HepG2 (cell line): ENCODE measurements around the gene L2HGDH. TPM values are rescaled to one million over a fixed set of nuclear protein-coding genes. Genes with fewer than 3 reads are reported as not detected.
A peak's percentile ranks its signal among the peaks of the same experiment; 100 is the strongest.

Experiments
- E2F1 ChIP-seq: sonication (generic); formaldehyde crosslinking; IDR thresholded peaks from 2 replicates; pipeline ENCODE4 v1.5.0; 2020; ENCODE audit warnings: missing genetic modification reagents
- GATAD2A ChIP-seq: IDR thresholded peaks from 2 replicates; pipeline ENCODE4 v1.6.1; 2016
- IKZF1 ChIP-seq: fragments of 450-650 bp; IDR thresholded peaks from 2 replicates; pipeline ENCODE4 v1.7.1; 2016
- LCORL ChIP-seq, 2 experiments: fragments of 450-650 bp in 1 of 2; sonication (generic) in 1 of 2; formaldehyde crosslinking in 1 of 2; IDR thresholded peaks; 2 replicates each; pipeline versions ENCODE4 v1.5.0 to v1.6.1; 2017 to 2020; ENCODE audit warnings: antibody characterized with exemption in 1 of 2, missing genetic modification reagents in 1 of 2
- LRRFIP1 ChIP-seq: sonication (generic); formaldehyde crosslinking; conservative IDR thresholded peaks from 2 replicates; pipeline ENCODE4 v1.4.0; 2020; ENCODE audit warnings: missing genetic modification reagents
- MED1 ChIP-seq: sonication (generic); formaldehyde crosslinking; IDR thresholded peaks from 2 replicates; pipeline ENCODE4 v1.4.0; 2020; ENCODE audit warnings: missing genetic modification reagents
- MNT ChIP-seq: fragments of 450-650 bp; IDR thresholded peaks from 2 replicates; pipeline ENCODE4 v1.6.1; 2016
- MXI1 ChIP-seq: IDR thresholded peaks from 3 replicates; pipeline ENCODE4 v1.6.1; 2012; ENCODE audit warnings: low read depth, low read length, inconsistent platforms, borderline replicate concordance
- NFIC ChIP-seq: IDR thresholded peaks from 2 replicates; pipeline ENCODE4 v1.6.1; 2012; ENCODE audit warnings: mild to moderate bottlenecking, low read length, inconsistent platforms
- NR2C2 ChIP-seq: sonication (generic); formaldehyde crosslinking; IDR thresholded peaks from 2 replicates; pipeline ENCODE4 v1.4.0; 2020; ENCODE audit warnings: missing genetic modification reagents, mild to moderate bottlenecking, moderate library complexity, borderline replicate concordance
- NR2F6 ChIP-seq, 2 experiments: IDR thresholded peaks; 2 replicates each; pipeline ENCODE4 v1.6.1; 2016; ENCODE audit warnings: antibody characterized with exemption in 1 of 2, mild to moderate bottlenecking in 1 of 2
- TGIF2 ChIP-seq: IDR thresholded peaks from 2 replicates; pipeline ENCODE4 v1.6.1; 2016; ENCODE audit warnings: control low read depth, missing compliant biosample characterization
- XRCC5 ChIP-seq: fragments of 200-400 bp; formaldehyde crosslinking; optimal IDR thresholded peaks from 2 replicates; pipeline ENCODE3; 2017; ENCODE audit warnings: mild to moderate bottlenecking, low read length
- ZBTB25 ChIP-seq: IDR thresholded peaks from 2 replicates; pipeline ENCODE4 v1.6.1; 2018; ENCODE audit warnings: missing genetic modification reagents
- ZMYM2 ChIP-seq: sonication (generic); formaldehyde crosslinking; IDR thresholded peaks from 2 replicates; pipeline ENCODE4 v1.8.0; 2022; ENCODE audit warnings: mild to moderate bottlenecking, missing genetic modification reagents
- ZMYM4 ChIP-seq: sonication (generic); formaldehyde crosslinking; IDR thresholded peaks from 2 replicates; pipeline ENCODE4 v1.8.1; 2023; ENCODE audit warnings: mild to moderate bottlenecking, missing genetic modification reagents
- ZNF513 ChIP-seq: sonication (generic); formaldehyde crosslinking; conservative IDR thresholded peaks from 2 replicates; pipeline ENCODE4 v1.5.0; 2020; ENCODE audit warnings: missing genetic modification reagents
- ZNF530 ChIP-seq: sonication (generic); formaldehyde crosslinking; IDR thresholded peaks from 2 replicates; pipeline ENCODE4 v1.5.0; 2020; ENCODE audit warnings: low read depth, mild to moderate bottlenecking, missing genetic modification reagents
- ZNF619 ChIP-seq: sonication (generic); formaldehyde crosslinking; IDR thresholded peaks from 2 replicates; pipeline ENCODE4 v1.4.0; 2020; ENCODE audit warnings: mild to moderate bottlenecking, missing genetic modification reagents
- ZNF644 ChIP-seq: IDR thresholded peaks from 2 replicates; pipeline ENCODE4 v1.6.1; 2016; ENCODE audit warnings: low read depth
- ZNF879 ChIP-seq: sonication (generic); formaldehyde crosslinking; IDR thresholded peaks from 2 replicates; pipeline ENCODE4 v1.8.1; 2023; ENCODE audit warnings: missing genetic modification reagents
- ZSCAN21 ChIP-seq: sonication (generic); formaldehyde crosslinking; IDR thresholded peaks from 2 replicates; pipeline ENCODE4 v1.8.0; 2022; ENCODE audit warnings: mild to moderate bottlenecking, missing genetic modification reagents, moderate library complexity, borderline replicate concordance
- ZSCAN30 ChIP-seq: sonication (generic); formaldehyde crosslinking; IDR thresholded peaks from 2 replicates; pipeline ENCODE4 v1.5.0; 2020; ENCODE audit warnings: mild to moderate bottlenecking, missing genetic modification reagents
- polyA plus RNA-seq, 8 experiments: library from polyadenylated mRNA; depleted of rRNA in 3 of 8; stranded (reverse) in 7 of 8; unstranded in 1 of 8; fragments of >200 nt; fragmentation: Illumina TruSeq in 4 of 8; extraction: Trizol in 4 of 8; gene quantifications; 2 replicates each; pipeline versions ENCODE4 v1.2.1 to v1.2.3, GENCODE V29; 2011 to 2016; ENCODE audit warnings: low read depth in 4 of 8, missing spikeins in 1 of 8, mixed read lengths in 1 of 8; ENCODE audit not compliant: insufficient read depth in 1 of 8
- total RNA-seq, 5 experiments: library from RNA; depleted of rRNA; stranded (reverse); fragments of >200 nt; fragmentation: Illumina TruSeq; extraction: Trizol; gene quantifications; 2 replicates each; pipeline ENCODE4 v1.2.3, GENCODE V29; 2016; ENCODE audit warnings: low read depth in 1 of 5

The L2HGDH gene
- total and polyA plus RNA-seq, 2 of the 13 experiments (the other 11 are each of a cell fraction or from before 2014, with no cell fraction given): 3.3 to 5.0 TPM

GRCh38 chr14:50233166-50233950 lies 78.7 kb downstream of the L2HGDH start (continued):
- TF ChIP-seq ZSCAN21 (CRISPR knock-in tag): no peak
- TF ChIP-seq ZNF644: peak; percentile 50; the same call in 1 of the 2 replicates
- TF ChIP-seq ZNF619: no peak
- peak; percentile 47; the same call in 1 of the 2 replicates for TF ChIP-seq ZMYM4
- TF ChIP-seq ZSCAN30: no peak
- no peak for TF ChIP-seq IKZF1
- no peak for TF ChIP-seq ZNF879 (CRISPR knock-in tag)
- no peak for TF ChIP-seq NR2F6 (IDR thresholded peaks at IDR 0.05)
- TF ChIP-seq NR2F6 (CRISPR knock-in tag; IDR thresholded peaks at IDR 0.05): no peak
- peak; percentile 56; the same call in 1 of the 3 replicates for TF ChIP-seq MXI1
- TF ChIP-seq ZBTB25 (CRISPR knock-in tag): no peak
- peak; percentile 53; the same call in 1 of the 2 replicates for TF ChIP-seq ZMYM2 (CRISPR knock-in tag)
- TF ChIP-seq TGIF2 (CRISPR knock-in tag): peak; percentile 76; the same call in 1 of the 2 replicates
- TF ChIP-seq MNT: peak; percentile 35; the same call in 1 of the 2 replicates
- no peak for TF ChIP-seq XRCC5
- no peak for TF ChIP-seq E2F1
- no peak for TF ChIP-seq LRRFIP1 (CRISPR knock-in tag)
- no peak for TF ChIP-seq ZNF530
- no peak for TF ChIP-seq NR2C2 (CRISPR knock-in tag)
- 0 out of 2 replicates have a peak, but pooled peaks have one; percentile 15 for TF ChIP-seq MED1 (CRISPR knock-in tag)
- no peak for TF ChIP-seq NFIC
- TF ChIP-seq GATAD2A (CRISPR knock-in tag): peak; percentile 30
- TF ChIP-seq LCORL (IDR thresholded peaks at IDR 0.05): no peak
- TF ChIP-seq LCORL (CRISPR knock-in tag; IDR thresholded peaks at IDR 0.05): 0 out of 2 replicates have a peak, but pooled peaks have one; percentile 27
- TF ChIP-seq ZNF513 (CRISPR knock-in tag): no peak
